ENCODE data around the gene MAP3K14.

- TF ChIP-seq POLR2AphosphoS5 (IDR thresholded peaks at IDR 0.05; ENCODE audit: low read depth, low read length) (no peak), REST (IDR thresholded peaks at IDR 0.05; ENCODE audit: insufficient read depth in 1 of 2, low read depth in 2 of 2, low read length in 2 of 2) (no peak), FOXP2 (optimal IDR thresholded peaks at IDR 0.05; ENCODE audit: borderline replicate concordance, extremely low read depth, extremely low read length, insufficient read depth) (no peak), SIN3A (IDR thresholded peaks at IDR 0.05; ENCODE audit: borderline replicate concordance, insufficient read depth, low read length) (no peak)
Observed at GRCh38 chr17:45248132-45248957, 68.5 kb downstream of the MAP3K14 start.

Data from PFSK-1 (cell line).